CD4-positive, alpha-beta T cell treated with Interleukin-6 for 4 hours (primary cell): ENCODE data around the gene NWD2.
"Not testable (repeated sequence)": the region's sequence is repeated elsewhere in the genome, so short reads cannot be mapped to it uniquely, and the experiment has no call there.

ENCODE experiments used
- DNase-seq: peaks from one replicate; pipeline ENCODE4 v3.0.0-alpha.2; 2020; ENCODE audit warnings: mixed read lengths

NWD2 gene

GRCh38 chr4:37469286-37469685 is 224.7 kb downstream of the NWD2 start:
- no peak for DNase-seq

- no peak for DNase-seq
Measured at GRCh38 chr4:37470245-37470644, 225.7 kb downstream of the NWD2 start.

GRCh38 chr4:37471093-37471492 is 226.6 kb downstream of the NWD2 start:
- DNase-seq, result no peak

- no peak for DNase-seq
Measured at GRCh38 chr4:37471971-37472370, 227.4 kb downstream of the NWD2 start.

- DNase-seq, result no peak
Measured at GRCh38 chr4:37473807-37474206, 229.3 kb downstream of the NWD2 start.

GRCh38 chr4:37475087-37475486 is 230.5 kb downstream of the NWD2 start:
- no peak for DNase-seq

- DNase-seq, result no peak
Measured at GRCh38 chr4:37475776-37476175, 231.2 kb downstream of the NWD2 start.

GRCh38 chr4:37476256-37476655 is 231.7 kb downstream of the NWD2 start:
- DNase-seq, result no peak

- no peak for DNase-seq
Measured at GRCh38 chr4:37476691-37477090, 232.1 kb downstream of the NWD2 start.

GRCh38 chr4:37477126-37477525 is 232.6 kb downstream of the NWD2 start:
- no peak for DNase-seq

GRCh38 chr4:37478151-37478550 is 233.6 kb downstream of the NWD2 start:
- DNase-seq, result no peak

GRCh38 chr4:37480509-37480908 is 236.0 kb downstream of the NWD2 start:
- no peak for DNase-seq

GRCh38 chr4:37481547-37482122 is 237.1 kb downstream of the NWD2 start:
- DNase-seq, result no peak

GRCh38 chr4:37482236-37482913 is 237.8 kb downstream of the NWD2 start:
- no peak for DNase-seq

- DNase-seq, result no peak
Measured at GRCh38 chr4:37483610-37484009, 239.1 kb downstream of the NWD2 start.

- DNase-seq, result no peak
Measured at GRCh38 chr4:37486166-37486565, 241.6 kb downstream of the NWD2 start.

GRCh38 chr4:37487668-37488067 is 243.1 kb downstream of the NWD2 start:
- DNase-seq, result no peak

GRCh38 chr4:37489697-37490096 is 245.2 kb downstream of the NWD2 start:
- DNase-seq, result no peak

GRCh38 chr4:37490391-37491347 is 246.1 kb downstream of the NWD2 start:
- DNase-seq, result no peak

GRCh38 chr4:37495353-37495752 is 250.8 kb downstream of the NWD2 start:
- DNase-seq, result not testable (repeated sequence)
